Smooth muscle cell of the brain vasculature (primary cell): Measurements from ENCODE around the gene RERE.

Source experiments
- DNase-seq: peaks from one replicate; pipeline ENCODE4 v3.0.0-alpha.2; 2012; ENCODE audit warnings: low read depth, low spot score

Gene RERE

DNA sequence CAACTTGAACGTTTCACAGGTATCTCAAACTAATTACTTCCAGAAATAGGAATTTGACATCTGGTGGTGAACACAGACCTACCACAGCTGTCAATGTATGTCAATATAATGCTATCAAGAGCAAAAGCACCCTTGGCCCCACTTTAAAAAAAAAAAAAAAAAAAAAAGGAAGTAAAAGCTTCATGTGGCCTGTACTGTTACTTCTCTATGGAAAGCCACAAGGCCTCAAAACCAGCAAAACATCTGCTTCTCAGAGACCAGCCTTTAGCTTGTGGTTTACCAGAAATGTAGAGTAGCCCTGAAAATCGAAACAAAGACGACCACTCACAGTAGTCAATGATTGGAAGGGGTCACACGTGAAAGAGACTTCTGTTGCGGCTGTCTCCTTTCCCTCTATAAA lies 389.9 kb downstream of the RERE start:
- no peak for DNase-seq

DNA sequence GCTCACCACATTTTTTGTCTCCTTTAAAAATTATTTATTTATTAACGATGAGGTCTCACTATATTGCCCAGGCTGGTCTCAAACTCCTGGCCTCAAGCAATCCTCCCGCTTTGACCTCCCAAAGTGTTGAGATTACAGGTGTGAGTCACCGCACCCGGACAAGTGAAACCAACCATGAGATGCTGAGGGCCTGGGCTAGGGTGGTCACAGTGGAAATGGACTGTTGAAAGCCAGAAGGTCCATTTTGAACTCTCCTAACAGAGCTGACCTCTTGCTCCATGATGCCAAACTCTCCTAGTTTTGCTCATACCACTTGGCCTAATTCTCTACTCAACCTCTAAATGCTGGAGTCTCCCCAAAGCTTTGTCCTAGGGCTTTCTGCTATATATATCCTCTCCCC lies 390.4 kb downstream of the RERE start:
- no peak for DNase-seq

DNA sequence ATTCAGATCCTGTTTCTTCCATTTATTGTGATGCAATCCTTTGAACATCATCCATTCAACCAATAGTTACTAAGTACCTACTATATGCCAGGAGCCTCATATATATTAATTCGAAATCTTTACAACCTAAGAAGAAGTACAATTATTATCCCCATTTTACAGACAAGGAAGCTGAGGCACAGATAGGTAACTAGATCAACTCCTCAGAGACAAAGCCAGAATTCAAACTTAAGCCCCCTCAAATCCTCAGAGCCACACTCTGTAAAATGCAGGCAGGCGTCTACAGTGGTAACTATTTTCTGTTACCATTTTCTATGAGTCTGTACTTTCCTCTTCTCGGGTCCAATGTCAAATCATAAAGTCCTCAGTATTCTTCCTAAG lies 391.7 kb downstream of the RERE start:
- DNase-seq: no peak

DNA sequence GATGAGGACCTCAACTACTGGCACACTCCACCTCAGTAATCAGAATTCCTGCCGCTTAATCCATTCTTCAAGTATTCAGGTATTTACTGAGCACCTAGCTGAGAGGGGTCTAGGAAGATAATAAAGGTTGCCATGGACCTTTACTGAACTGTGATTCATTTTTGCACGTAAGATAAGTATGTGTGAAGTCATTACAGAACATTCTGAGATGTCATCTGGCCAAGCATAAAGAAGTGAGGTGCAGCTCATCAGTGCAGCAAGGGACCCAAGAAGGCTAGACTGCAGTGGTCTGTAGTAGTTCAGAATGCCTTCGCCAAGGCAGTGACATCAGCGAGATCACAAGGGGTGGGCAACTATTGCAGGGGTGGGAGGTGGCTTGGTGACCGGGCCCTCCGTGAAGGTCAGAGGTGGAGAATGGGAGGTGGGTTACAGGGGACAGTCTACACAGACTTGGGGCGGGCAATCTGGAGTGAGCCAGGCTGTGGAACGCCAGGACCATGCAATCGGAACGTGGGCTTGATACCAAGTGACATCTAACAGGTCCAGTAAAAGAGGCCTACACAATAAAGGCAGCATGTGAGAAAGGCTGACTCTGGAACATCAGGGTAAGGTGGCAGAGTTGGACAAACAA lies 392.2 kb downstream of the RERE start:
- DNase-seq: no peak

DNA sequence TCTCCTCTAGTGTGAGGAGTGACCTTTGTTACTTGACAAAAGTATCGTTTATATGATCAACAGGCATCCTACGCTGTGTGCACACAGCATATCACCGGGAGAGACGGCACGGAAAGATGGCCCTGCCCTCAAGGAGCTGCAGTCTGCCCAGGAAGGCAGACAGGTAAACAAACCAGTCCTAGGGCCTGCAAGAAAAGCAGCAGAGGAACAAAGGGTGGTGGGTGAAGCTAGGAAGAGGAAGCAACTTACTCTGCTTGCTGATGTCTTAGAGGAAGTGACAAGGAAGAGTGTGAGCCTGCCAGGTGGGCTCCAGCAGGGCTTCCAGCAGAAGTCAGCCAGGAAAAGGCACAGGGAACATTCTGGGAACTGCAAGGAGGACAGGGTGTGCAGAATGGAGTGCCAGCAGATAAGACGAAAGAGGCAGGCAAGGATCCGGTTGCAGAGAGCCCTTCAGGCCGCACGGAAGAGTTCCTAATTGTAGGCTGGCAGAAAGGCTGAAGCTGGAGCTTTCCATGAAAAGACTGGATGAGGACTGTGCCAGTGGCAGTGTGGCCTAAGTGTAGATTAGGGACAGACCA lies 392.8 kb downstream of the RERE start:
- DNase-seq: no peak

DNA sequence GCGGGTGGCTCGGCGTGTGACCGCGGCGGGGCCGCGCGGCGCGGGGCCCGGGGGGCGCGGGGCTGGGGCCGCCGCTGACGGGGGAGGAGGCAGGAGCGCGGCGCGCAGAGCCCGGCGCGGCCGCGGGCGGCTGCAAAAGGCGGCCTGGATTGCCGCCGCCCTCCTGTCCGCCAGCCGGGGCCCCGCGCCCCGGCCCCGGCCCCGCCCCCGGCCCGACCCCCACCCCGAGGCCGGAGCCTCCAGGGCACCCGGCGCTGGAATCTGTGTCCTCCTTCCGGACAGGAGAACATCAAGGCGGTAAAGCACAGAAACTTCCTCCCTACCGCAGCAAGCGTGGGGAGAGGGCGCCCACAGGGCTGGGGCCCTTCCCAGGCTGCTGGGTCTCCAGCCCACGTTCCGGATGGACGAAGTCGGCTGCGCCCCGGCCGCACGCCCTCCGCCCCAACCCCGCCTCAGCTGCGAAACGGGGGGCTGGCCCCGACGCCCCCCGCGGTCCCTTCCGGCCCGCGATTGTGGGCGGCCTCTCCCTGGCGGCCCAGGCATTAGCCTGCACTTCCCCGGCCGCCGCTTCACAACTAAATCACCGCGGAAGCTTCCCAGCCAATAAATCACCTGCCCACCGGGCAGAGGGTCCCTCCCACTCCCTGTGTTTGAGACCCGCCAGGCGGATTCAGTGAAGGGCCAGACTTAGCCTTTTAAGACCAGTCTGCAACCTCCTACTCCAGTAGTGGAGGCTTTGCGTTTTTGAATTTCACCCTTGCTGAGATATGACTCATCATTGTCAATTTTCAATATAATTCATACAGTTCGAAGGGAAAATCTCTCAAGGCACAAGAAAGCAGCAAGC lies 393.5 kb downstream of the RERE start:
- no peak for DNase-seq

DNA sequence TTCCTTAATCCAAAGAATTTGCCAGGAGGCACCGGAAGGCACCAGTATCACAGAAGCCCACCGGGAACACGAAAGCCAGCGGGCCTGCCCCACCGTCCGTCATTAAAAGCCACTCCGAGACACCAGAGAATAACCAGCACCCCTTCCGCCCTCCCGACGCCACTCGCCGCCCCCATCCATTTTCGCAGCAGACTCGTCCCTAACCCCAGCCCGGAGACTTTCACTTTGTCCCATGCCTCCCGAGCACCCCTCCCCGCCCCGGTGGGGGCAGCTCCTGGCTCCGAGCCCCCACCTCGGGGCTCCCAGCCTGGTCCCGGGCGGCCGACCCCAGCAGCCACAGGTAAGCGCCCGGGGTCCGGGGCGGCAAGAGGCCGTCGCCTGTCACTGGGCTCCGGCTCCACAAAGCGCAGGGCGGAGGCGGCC lies 394.2 kb downstream of the RERE start:
- DNase-seq: no peak

DNA sequence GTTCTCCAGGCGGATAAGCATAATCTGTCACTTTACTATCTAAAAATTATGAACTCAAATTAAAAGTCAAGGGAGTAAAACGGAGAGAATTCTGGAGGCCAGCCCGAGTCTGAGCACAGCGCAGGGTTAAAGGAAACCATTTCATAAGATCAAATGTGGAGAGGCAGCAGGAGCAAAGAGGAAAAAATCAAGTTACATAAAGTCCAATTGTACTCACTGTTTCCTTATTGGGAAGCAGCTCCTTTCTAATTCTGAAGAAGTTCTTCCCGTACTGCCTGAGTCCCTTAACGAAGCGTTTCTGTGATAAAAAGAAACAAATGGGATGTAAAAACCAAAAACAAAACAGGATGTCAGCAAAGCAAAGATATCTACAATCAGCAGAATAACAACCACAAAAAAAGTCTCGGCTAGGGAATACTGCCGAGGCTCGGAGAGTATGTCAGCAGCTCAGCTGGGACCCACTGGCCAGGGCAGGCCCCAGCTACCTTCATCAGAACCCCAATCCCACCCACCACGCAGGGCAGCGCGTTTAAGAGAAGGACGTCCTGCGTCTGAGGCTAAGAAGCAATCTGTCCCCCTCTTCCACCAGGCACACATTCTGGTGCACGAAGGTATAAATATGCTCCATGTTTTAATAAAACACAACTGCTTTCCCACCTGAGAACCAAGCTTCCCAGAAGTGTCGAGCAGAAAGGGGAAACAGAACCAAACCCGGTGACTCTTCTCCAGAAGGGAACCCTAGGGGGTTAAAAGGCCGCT lies 394.8 kb downstream of the RERE start:
- no peak for DNase-seq

DNA sequence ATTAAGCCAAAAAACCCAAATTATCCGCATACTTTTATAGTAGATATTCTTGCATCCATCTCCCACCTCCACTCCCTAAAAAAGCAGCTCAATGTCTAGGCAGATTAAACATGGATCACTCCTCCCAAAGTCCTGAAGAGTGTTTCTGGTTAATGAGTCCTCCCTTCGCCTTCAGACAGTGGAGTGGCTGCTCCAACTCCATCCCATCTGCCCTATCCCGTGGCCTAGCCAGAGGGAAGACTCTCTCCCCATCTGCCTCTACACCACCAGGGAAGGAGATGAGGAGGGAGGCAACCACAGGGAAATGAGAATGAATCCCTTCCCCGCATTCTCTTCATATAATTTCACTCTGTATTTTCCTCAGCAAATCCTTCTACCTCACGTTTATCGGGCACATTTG lies 395.7 kb downstream of the RERE start:
- DNase-seq: no peak

DNA sequence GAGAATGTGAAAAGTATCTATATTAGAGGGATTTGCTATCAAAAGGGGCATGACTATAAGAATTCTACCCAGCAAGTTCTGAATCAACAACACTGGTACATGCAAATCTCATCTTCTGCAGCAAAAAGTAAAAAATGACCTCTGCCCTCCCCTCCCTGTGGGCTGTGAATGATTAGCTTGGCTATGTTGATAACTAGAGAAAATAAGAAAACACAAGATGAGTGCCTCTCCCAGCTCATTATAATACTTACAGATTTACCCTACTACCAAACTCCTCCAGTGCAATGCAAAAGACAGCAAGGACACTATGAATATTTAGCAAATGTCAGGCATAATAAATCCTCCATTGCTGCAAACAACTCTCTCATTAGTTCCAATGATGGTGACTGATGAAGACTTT lies 397.1 kb downstream of the RERE start:
- no peak for DNase-seq

DNA sequence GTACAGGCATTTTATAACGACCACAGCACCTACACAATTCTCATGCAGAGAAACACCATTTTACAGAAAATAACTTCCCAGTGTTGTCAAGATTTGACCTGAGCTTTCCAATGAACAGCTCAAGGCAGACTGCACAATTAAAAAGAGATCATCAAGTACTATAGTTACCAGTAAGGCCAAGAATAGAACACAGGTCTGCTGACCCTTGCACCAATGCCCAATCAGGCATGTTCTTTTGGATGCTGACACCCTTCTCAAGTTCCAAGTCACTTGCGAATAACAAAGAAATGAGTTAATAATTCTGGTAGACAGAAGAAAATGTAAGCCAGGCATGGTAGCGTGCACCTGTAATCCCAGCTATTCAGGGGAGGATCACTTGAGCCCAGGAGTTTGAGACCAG lies 397.6 kb downstream of the RERE start:
- no peak for DNase-seq

DNA sequence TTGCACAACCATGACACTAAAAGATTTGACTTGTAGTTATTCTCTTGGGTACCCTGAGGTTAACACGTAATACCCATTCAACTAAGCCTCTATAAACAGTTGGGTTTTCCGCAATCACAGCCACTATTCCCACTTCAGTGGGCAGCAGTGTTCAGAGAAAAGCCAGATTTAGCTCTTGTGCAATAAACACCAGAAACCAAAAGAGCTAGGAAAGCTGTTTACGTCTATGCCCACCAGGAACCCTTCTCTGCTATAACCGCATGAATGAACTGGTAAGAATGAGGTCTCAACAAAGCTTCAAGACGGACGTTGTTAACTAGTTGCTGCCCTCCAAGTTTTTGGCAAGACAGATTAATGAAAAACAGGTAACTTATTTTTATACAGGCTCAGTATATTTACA lies 398.3 kb downstream of the RERE start:
- no peak for DNase-seq

DNA sequence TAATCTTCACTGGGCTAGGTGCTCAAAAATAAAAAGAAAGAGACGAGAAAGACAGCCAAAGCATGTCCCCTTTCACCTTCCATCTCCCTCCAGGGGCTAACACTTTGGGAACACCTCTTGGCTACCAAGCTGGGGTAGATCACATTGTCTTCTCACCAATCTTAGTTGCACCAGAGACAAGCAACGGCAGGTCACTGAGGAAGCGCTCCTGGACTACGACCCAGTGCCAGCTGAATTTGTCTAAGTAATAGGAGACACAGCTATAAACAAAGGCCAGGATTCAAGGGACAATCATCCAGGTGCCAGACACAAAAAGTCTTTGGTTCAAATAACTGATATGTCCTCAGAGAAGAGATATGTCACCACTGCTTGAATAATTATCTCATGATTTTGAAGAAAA lies 399.1 kb downstream of the RERE start:
- no peak for DNase-seq

DNA sequence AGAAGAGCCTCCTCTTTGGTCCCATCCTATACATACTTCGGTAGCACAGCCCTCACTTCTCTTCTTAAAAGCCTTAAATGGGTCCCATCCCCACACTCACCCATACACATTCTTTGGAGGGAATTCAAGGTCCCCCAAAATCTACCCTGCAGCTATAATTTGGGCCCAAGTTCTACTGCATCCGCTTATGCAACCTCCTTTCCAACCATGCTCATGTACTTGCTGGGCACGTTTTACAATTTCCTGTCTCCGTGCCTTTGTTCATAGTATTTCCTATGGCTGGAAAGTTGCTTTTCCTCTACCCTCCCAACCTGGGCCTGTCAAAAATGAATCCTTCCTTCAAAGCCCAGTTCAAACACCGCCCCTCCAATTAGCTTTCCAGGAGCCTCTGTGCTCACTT lies 399.8 kb downstream of the RERE start:
- DNase-seq: no peak

DNA sequence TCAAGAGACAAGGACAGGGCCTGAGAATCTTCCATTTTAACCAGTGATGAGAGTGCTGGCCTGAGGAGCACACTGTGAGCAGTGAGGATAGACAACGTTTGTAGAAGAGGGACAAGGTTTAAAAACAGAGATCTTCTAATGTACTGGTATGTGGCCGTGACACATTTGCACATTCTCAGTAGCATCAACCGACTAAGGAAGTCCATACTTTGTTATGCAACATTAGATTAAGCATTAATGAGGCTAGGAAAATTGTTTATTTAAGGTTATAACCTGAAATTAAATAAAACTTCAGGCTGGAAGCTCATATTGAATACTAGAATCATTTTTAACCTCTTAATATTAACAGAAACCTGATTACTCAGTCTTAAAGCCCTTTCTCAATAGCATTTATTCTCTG lies 400.6 kb downstream of the RERE start:
- no peak for DNase-seq

DNA sequence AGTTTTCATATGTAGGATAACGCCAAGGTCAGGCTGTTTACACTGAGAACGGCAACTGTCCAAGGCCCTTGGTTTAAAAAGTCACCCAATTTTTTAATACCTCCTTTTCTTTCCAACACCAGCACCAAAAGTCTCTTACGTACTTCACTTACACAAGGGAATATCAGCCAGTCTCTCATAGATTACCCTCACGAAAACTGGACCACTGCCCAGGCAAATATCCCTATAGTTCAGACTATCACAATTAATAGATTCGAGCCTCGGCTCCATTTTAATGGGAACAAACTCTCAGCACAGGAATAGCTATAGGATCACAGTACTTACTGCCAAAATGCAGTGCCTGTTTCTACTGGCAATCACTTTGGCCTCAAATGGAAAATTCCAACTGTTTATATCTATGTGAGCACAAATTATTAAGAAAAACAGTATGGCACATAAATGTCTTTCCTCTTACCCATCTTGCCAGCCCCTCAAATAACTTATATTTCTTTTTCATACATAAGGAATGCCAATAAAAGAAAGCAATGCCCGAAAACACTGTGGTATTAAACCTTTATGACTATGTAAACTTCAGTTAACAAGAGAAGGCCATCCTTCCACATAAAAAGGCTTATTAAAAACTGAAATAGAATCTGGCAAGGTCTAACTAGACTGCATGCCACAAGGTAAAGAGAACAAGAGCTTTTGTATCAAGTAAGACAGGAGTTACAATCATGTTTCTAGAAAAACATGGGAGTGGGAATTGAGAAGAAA lies 401.7 kb downstream of the RERE start:
- DNase-seq: no peak

DNA sequence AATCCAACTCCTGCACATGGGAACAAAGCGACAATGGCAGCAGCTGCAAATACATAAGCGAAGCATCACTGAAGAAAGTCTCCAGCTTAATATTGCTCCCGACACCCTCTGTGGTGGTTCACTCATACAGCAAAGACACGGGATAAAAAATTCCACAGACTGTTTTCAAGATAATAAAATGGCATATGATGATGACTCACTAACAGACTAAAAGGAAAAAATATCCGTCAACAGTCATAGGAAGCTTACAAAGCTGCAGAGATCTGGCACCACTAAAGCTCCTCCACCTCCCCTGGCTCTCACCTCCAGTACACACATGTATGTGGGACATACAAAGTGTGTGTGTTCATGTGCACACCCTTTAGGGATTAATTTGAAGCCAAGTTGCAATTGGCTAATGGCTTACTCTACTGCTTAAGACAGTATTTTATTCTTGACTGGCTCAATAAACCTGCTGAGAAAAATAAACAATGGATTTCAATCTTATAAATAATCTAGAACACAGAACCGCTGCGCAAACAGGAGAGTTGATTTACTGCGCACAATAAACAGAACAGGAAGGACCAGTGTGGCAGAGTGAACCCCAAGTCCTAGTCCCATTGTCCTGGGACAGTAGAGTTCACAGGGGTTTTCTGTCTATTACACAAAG lies 405.1 kb downstream of the RERE start:
- peak; percentile 54 for DNase-seq

DNA sequence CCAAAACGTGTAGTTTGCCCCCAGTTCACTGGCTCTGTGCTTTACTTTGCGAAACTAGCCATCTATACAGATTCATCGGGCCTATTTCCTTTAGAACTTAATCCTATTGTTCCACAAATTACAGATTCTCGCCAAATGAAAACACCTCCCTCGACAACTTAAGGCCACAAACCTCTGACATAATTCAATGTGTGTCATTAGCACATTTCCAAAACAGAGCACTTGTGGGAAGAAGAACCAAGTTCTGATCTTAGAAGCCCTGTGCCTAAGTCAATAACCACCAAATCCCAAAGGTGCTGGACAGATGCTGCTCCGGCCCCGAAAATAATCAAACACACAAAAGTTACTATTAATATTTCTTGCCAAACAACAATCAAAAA lies 405.6 kb downstream of the RERE start:
- no peak for DNase-seq

DNA sequence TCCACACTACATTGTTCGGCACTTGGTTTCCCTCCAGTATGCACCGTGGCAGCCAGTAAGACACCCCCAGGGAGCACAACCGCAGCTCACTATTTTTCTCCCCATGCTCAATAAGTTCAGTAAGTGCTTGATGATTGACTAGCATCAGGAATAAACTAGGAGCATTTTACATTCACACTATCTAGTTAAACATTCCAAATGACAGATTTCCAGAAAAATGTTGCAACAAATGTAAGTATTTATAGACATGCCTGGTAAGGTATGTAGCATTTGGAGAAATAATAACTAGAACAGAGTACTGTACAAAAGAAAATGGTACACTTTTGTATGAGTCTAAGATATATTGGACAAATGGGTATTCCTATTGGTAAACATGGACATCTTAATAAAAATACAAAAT lies 406.6 kb downstream of the RERE start:
- DNase-seq: no peak

DNA sequence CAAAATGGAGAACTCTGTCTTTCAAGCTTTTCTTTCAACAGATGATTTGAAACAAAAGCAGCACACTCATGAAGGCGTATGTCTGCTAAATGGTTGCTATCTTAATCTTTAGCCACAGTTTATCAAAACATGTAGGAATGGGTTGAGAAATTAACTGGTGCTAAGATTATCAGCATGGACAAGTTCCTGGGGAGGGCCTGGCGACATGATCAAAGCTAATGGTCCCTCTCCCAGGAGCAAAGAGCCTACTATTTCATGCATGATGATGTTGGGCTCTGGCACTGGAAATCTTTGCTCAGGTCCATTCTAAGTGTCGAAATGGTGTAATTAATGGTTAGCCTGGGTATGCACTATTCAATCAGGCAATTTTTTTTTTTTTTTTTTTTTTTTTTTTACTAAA lies 407.8 kb downstream of the RERE start:
- DNase-seq: no peak

DNA sequence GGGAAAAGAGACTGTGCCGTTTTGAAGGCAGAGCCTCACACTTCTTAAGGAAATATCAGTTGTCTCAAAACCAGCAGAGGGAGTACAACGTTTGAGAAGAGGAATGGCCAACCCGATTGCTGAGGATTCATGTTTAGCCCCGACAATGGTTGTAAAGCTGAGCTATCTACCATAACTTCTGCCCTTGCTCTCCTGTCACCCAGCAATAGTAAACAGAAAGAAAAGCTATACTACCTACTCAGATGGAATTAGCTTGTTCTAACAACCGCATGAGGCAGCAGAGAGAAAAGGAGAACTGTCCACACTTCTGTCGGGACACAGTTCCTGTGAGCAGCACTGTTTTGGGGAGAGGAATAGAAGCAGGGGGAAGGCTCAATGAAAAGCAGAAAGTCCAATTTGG lies 408.3 kb downstream of the RERE start:
- DNase-seq: no peak
